ENCODE measurements around the gene EMC8. TPM values are rescaled to one million over a fixed set of nuclear protein-coding genes. Genes with fewer than 3 reads are reported as not detected.

EMC8 gene
- total RNA-seq, 1 experiment from 2014 or later: 38.2 TPM

DNA sequence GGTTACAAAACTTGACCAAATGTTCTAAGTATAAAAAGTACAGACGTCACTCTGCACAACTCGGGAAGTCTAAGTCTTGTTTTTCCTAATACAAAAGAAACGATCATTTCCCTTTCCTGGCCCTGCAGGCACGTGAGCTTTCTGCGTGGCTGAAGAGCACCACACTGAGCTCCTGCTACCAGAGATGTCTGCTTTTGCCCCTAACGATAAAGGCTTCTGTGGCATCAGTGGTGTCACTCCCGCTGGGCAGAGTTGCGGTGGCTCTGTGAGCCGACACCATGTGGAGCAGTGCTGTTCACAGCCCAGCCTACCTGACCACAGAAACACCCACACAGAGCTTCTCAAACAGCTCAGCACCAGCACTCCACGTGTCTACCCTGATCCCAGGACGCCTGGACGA lies 20.5 kb downstream of the EMC8 start:
- peaks cover 33% of the 10 kb centered on the region for H3K4me1 ChIP-seq (replicated peaks; ENCODE audit: insufficient read depth)
- H3K9me2 ChIP-seq (ENCODE audit: insufficient read depth): no peaks in the 10 kb centered on the region
- BruUV-seq (replicated peaks): no TSS peak
- ChIA-PET POLR2A (ENCODE audit: unreplicated experiment) (interaction anchor here (0.5 to 0.7 kb wide), 3 partner anchors 12 to 319 kb away, joined by 4 to 30 read pairs (median 9); partner anchors contain the start of gene GINS2), CTCF (interaction anchor here (0.6 to 0.7 kb wide), 2 partner anchors 458 to 1546 kb away, joined by 5 to 8 read pairs; no protein-coding TSS in a partner anchor)
- peaks cover 16% of the 10 kb centered on the region for H4K20me1 ChIP-seq (ENCODE audit: insufficient read depth)
- H3K4me3 ChIP-seq: no peak overlapping the region
- no peak for DNase-seq
- no peaks in the 10 kb centered on the region for H3K27me3 ChIP-seq (ENCODE audit: insufficient read depth, low read depth)
- peak overlapping the region; percentile 75 for H3K4me2 ChIP-seq
- no peak overlapping the region for H2AFZ ChIP-seq
- no peak for TF ChIP-seq EZH2 (IDR thresholded peaks at IDR 0.05; ENCODE audit: low read depth)
- TF ChIP-seq, protein P1, sequence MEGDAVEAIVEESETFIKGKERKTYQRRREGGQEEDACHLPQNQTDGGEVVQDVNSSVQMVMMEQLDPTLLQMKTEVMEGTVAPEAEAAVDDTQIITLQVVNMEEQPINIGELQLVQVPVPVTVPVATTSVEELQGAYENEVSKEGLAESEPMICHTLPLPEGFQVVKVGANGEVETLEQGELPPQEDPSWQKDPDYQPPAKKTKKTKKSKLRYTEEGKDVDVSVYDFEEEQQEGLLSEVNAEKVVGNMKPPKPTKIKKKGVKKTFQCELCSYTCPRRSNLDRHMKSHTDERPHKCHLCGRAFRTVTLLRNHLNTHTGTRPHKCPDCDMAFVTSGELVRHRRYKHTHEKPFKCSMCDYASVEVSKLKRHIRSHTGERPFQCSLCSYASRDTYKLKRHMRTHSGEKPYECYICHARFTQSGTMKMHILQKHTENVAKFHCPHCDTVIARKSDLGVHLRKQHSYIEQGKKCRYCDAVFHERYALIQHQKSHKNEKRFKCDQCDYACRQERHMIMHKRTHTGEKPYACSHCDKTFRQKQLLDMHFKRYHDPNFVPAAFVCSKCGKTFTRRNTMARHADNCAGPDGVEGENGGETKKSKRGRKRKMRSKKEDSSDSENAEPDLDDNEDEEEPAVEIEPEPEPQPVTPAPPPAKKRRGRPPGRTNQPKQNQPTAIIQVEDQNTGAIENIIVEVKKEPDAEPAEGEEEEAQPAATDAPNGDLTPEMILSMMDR (conservative IDR thresholded peaks at IDR 0.05): no peak
- no peaks in the 10 kb centered on the region; the same call in 1 of the 2 replicates for H3K79me2 ChIP-seq (ENCODE audit: low read depth)
- no peaks in the 10 kb centered on the region for H3K9me3 ChIP-seq (ENCODE audit: insufficient read depth, low read depth)
- intact Hi-C loops (cut with micrococcal nuclease; ENCODE audit: unreplicated experiment): loop anchor here (2.0 to 10.0 kb wide), 2 partner anchors 32 to 54 kb away; no protein-coding TSS in a partner anchor
- H3K36me3 ChIP-seq (ENCODE audit: low read depth): 0 out of 2 replicates have a peak, but pooled peaks cover 12% of the 10 kb centered on the region
- peak overlapping the region; percentile 83 for H3K27ac ChIP-seq
- peaks cover 52% of the 10 kb centered on the region for H3F3A ChIP-seq (ENCODE audit: insufficient read depth, low read depth)

DNA sequence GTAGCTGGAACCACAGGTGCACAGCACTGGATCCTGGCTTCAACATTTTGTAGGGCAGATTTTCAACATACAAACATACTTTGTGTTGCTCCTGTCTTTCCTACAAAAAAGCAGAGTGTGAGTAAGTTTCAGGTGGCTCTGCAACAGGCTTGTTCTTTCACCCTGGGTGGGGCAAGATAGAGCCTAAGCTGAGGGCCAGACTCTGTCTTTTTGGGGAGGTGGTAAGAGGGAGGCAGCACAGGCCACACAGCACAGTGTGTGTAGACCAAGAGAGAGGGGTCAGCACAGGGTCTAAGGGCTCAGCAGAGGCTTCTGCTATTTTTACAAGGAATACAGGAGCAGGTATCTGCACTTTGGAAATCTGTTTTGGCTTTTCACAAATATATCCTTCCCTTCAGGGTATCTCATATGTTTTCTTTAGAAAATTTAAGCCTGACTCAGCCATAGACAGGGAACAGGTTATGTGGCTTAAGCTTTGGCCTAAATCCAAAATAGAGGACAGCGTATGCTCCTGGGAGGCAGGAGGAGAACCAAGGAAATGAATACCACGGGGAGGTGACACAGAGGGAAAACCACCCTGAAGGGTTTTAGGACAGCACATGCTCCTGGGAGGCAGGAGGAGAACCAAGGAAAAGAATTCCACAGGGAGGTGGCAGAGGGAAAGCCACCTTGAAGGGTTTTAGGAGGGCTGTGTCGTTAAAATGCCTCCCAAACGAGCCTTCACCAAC lies 21.6 kb downstream of the EMC8 start:
- H3K4me2 ChIP-seq: peak overlapping the region; percentile 75
- H3K9me3 ChIP-seq (ENCODE audit: insufficient read depth, low read depth): no peaks in the 10 kb centered on the region
- H3K36me3 ChIP-seq (ENCODE audit: low read depth): 0 out of 2 replicates have a peak, but pooled peaks cover 12% of the 10 kb centered on the region
- POLR2A ChIA-PET (ENCODE audit: unreplicated experiment): interaction anchor here (0.6 to 0.7 kb wide), 2 partner anchors 628 to 1029 kb away, joined by 3 read pairs; no protein-coding TSS in a partner anchor
- intact Hi-C loops (cut with micrococcal nuclease; ENCODE audit: unreplicated experiment): loop anchor here (2.0 to 10.0 kb wide), 2 partner anchors 31 to 53 kb away; no protein-coding TSS in a partner anchor
- H3K4me1 ChIP-seq (replicated peaks; ENCODE audit: insufficient read depth): peaks cover 33% of the 10 kb centered on the region
- peaks cover 6% of the 10 kb centered on the region; the same call in 1 of the 2 replicates for H4K20me1 ChIP-seq (ENCODE audit: insufficient read depth)
- H3K79me2 ChIP-seq (ENCODE audit: low read depth): no peaks in the 10 kb centered on the region; the same call in 1 of the 2 replicates
- BruUV-seq (replicated peaks): no TSS peak
- TF ChIP-seq, protein P1 (conservative IDR thresholded peaks at IDR 0.05): no peak
- no peak for TF ChIP-seq EZH2 (IDR thresholded peaks at IDR 0.05; ENCODE audit: low read depth)
- CTCF ChIA-PET: interaction anchor here (0.6 kb wide), 1 partner anchor 532 kb away, joined by 3 read pairs; no protein-coding TSS in a partner anchor
- no peaks in the 10 kb centered on the region for H3K9me2 ChIP-seq (ENCODE audit: insufficient read depth)
- H3F3A ChIP-seq (ENCODE audit: insufficient read depth, low read depth): peaks cover 52% of the 10 kb centered on the region
- H3K4me3 ChIP-seq: peak overlapping the region; percentile 14; the same call in 1 of the 2 replicates
- H3K27ac ChIP-seq: peak overlapping the region; percentile 83
- no peaks in the 10 kb centered on the region for H3K27me3 ChIP-seq (ENCODE audit: insufficient read depth, low read depth)
- no peak overlapping the region for H2AFZ ChIP-seq
- peak; percentile 72 to 95 for DNase-seq

DNA sequence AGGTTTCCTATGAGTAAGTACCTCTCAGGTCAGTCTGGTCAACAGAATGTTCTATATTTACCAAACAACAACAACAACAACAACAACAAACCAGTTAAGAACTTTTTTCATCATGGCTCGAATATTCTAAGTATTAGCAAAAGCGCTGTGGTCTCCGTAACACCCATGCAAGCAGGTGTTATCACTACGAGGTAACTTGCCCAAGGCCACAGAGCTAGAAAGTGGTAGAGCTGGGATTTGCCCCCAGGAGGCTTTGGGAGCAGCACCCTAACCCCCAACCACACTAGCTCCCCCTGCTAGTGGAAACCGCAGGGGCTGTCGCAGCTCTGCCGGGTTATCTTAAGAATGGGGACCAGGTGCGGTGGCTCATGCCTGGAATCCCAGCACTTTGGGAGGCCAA lies 24.5 kb downstream of the EMC8 start:
- POLR2A ChIA-PET (ENCODE audit: unreplicated experiment): no interaction called here
- no TSS peak for BruUV-seq (replicated peaks)

More for the DNA sequence above, 24.5 kb downstream of the EMC8 start:
- DNase-seq: no peak
- Histone ChIP-seq H3K9me2 (ENCODE audit: insufficient read depth) (no peaks in the 10 kb centered on the region), H3F3A (ENCODE audit: insufficient read depth, low read depth) (peaks cover 43% of the 10 kb centered on the region), H3K9me3 (ENCODE audit: insufficient read depth, low read depth) (no peaks in the 10 kb centered on the region), H3K4me2 (no peak overlapping the region), H3K27ac (no peak overlapping the region), H3K36me3 (ENCODE audit: low read depth) (0 out of 2 replicates have a peak, but pooled peaks cover 4% of the 10 kb centered on the region), H3K79me2 (ENCODE audit: low read depth) (no peaks in the 10 kb centered on the region), H3K27me3 (ENCODE audit: insufficient read depth, low read depth) (no peaks in the 10 kb centered on the region), H4K20me1 (ENCODE audit: insufficient read depth) (no peaks in the 10 kb centered on the region), H3K4me3 (no peak overlapping the region), H2AFZ (no peak overlapping the region), H3K4me1 (replicated peaks; ENCODE audit: insufficient read depth) (peaks cover 33% of the 10 kb centered on the region)
- no peak for TF ChIP-seq EZH2 (IDR thresholded peaks at IDR 0.05; ENCODE audit: low read depth)
- TF ChIP-seq, protein P1 (conservative IDR thresholded peaks at IDR 0.05): no peak
- CTCF ChIA-PET: no interaction called here
- intact Hi-C loops (cut with micrococcal nuclease; ENCODE audit: unreplicated experiment): loop anchor here (10.0 kb wide), 1 partner anchor 50 kb away; no protein-coding TSS in a partner anchor

Data from PC-9 (cell line).